Upper lobe of left lung (tissue), 4 donors: ENCODE data around the gene LAIR2.

ENCODE experiments used
- EP300 ChIP-seq, 4 donors: sonication (generic); formaldehyde crosslinking; IDR thresholded peaks; one replicate each; pipeline ENCODE4 v1.5.1; 2017; ENCODE audit warnings: antibody characterized with exemption in 4 of 4, control low read depth in 2 of 4
- POLR2A ChIP-seq, 4 donors: fragments of 450-650 bp; IDR thresholded peaks; one replicate each; pipeline ENCODE4 v1.5.1; 2016 to 2017; ENCODE audit warnings: antibody characterized with exemption in 4 of 4, mild to moderate bottlenecking in 2 of 4
- POLR2AphosphoS5 ChIP-seq, 2 donors: sonication (generic); formaldehyde crosslinking; IDR thresholded peaks; one replicate each; pipeline ENCODE4 v1.5.1; 2017; ENCODE audit warnings: antibody characterized with exemption in 2 of 2
- TF ChIP-seq, protein P1 (sequence below), 6 experiments: fragments of 450-650 bp in 4 of 6; fragments of 200-600 bp in 2 of 6; sonication (generic) in 2 of 6; IDR thresholded peaks; one replicate each; pipeline ENCODE4 v1.5.1; 2016 to 2019; ENCODE audit warnings: antibody characterized with exemption in 6 of 6

DNA sequence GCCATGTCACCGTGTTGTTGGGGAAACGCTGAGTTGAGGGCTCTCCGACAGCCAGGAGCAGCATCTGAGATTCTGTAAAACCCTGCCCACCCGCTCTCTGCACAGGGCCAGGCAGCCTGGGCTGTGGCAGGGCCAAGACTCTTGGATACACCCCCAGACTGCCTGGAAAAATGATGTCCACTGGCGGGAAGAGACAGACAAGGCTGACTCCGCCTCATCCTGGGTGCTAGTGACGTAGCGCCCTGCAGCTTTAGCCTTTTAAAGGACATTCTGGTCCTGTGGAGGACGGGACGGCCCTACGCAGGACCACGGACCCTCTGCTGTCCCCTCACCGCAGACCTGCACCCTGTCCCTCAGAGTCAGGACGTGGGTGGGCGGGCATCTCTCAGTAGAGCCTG lies 50.3 kb downstream of the LAIR2 start:
- TF ChIP-seq, protein P1, sequence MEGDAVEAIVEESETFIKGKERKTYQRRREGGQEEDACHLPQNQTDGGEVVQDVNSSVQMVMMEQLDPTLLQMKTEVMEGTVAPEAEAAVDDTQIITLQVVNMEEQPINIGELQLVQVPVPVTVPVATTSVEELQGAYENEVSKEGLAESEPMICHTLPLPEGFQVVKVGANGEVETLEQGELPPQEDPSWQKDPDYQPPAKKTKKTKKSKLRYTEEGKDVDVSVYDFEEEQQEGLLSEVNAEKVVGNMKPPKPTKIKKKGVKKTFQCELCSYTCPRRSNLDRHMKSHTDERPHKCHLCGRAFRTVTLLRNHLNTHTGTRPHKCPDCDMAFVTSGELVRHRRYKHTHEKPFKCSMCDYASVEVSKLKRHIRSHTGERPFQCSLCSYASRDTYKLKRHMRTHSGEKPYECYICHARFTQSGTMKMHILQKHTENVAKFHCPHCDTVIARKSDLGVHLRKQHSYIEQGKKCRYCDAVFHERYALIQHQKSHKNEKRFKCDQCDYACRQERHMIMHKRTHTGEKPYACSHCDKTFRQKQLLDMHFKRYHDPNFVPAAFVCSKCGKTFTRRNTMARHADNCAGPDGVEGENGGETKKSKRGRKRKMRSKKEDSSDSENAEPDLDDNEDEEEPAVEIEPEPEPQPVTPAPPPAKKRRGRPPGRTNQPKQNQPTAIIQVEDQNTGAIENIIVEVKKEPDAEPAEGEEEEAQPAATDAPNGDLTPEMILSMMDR (IDR thresholded peaks at IDR 0.05): no peak
- TF ChIP-seq POLR2A (IDR thresholded peaks at IDR 0.05) (no peak), EP300 (IDR thresholded peaks at IDR 0.05) (no peak), POLR2AphosphoS5 (IDR thresholded peaks at IDR 0.05) (no peak)
